Activated naive CD4-positive, alpha-beta T cell treated with anti-CD3 and anti-CD28 coated beads, Interleukin-2, amount 50 U/mL, for 24 hours (primary cell): ENCODE data around the gene TSPAN6.

Source experiments
- H3K27ac Mint-ChIP-seq: one replicate; pipeline ENCODE4 v1.8.0; 2021; ENCODE audit warnings: mild to moderate bottlenecking, mixed read lengths
- H3K27me3 Mint-ChIP-seq: one replicate; pipeline ENCODE4 v1.8.0; 2021; ENCODE audit warnings: mixed read lengths
- H3K36me3 Mint-ChIP-seq: one replicate; pipeline ENCODE4 v1.8.0; 2021; ENCODE audit warnings: mixed read lengths
- H3K4me1 Mint-ChIP-seq: one replicate; pipeline ENCODE4 v1.8.0; 2021; ENCODE audit warnings: mixed read lengths
- H3K4me3 Mint-ChIP-seq: one replicate; pipeline ENCODE4 v1.8.0; 2021; ENCODE audit warnings: mild to moderate bottlenecking, mixed read lengths
- H3K9me3 Mint-ChIP-seq: one replicate; pipeline ENCODE4 v1.8.0; 2021; ENCODE audit warnings: mixed read lengths

The TSPAN6 gene

GRCh38 chrX:100615005-100615404 is 21.6 kb downstream of the TSPAN6 start:
- Mint-ChIP-seq H3K9me3 (no peaks in the 10 kb centered on the region), H3K27ac (no peak overlapping the region), H3K36me3 (no peaks in the 10 kb centered on the region), H3K27me3 (peaks cover 5% of the 10 kb centered on the region), H3K4me3 (no peak overlapping the region), H3K4me1 (no peaks in the 10 kb centered on the region)

GRCh38 chrX:100611951-100612350 is 24.7 kb downstream of the TSPAN6 start:
- Mint-ChIP-seq H3K36me3 (no peaks in the 10 kb centered on the region), H3K4me1 (no peaks in the 10 kb centered on the region), H3K27me3 (peaks cover 3% of the 10 kb centered on the region), H3K9me3 (no peaks in the 10 kb centered on the region), H3K4me3 (no peak overlapping the region), H3K27ac (no peak overlapping the region)

DNA sequence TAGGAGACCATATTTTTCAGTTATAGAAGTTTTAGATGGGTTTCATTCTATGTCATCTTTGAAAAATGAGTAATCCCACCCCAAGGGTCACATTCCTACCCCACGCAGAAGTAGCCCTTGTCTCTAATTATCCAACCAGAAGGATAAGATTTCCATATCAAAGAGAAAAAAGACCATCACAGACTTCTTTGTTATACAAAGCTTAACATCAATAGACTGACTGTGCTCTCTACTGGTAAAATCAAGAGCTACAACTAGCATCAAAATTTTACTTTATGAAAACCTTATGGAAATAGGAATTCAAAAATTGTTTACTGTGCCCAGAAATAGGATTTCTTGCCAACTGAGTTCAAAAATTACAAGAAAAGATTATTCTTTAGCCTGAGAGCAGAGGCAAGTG is 27.0 kb downstream of the TSPAN6 start:
- Mint-ChIP-seq H3K9me3 (no peaks in the 10 kb centered on the region), H3K27ac (no peak overlapping the region), H3K4me3 (no peak overlapping the region), H3K36me3 (no peaks in the 10 kb centered on the region), H3K27me3 (peaks cover 3% of the 10 kb centered on the region), H3K4me1 (no peaks in the 10 kb centered on the region)

DNA sequence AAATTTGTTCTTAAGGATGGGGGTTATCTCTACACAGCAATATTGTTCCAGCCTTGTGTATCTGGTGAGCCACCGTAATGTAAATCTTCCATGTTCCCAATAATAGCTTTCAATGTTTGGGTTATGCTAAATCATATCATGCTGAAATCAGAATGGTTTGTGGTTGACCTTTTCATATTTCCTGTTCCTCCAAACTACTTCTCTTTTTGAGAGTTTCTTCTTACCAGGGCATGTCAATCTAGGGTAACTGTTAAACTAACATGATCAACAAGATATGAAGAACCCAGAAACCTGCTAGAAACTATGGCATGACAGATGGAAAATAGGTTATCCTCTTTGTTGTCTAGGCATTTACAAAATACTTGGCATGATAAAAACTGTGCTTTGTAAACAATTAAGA is 29.9 kb downstream of the TSPAN6 start:
- Mint-ChIP-seq H3K9me3 (no peaks in the 10 kb centered on the region), H3K36me3 (no peaks in the 10 kb centered on the region), H3K4me3 (no peak overlapping the region), H3K27ac (no peak overlapping the region), H3K27me3 (peaks cover 1% of the 10 kb centered on the region), H3K4me1 (no peaks in the 10 kb centered on the region)

GRCh38 chrX:100600758-100601157 is 35.8 kb downstream of the TSPAN6 start:
- no peak overlapping the region for H3K4me3 Mint-ChIP-seq
- no peaks in the 10 kb centered on the region for H3K36me3 Mint-ChIP-seq
- no peaks in the 10 kb centered on the region for H3K9me3 Mint-ChIP-seq
- no peaks in the 10 kb centered on the region for H3K4me1 Mint-ChIP-seq
- no peak overlapping the region for H3K27ac Mint-ChIP-seq
- no peaks in the 10 kb centered on the region for H3K27me3 Mint-ChIP-seq

- H3K4me3 Mint-ChIP-seq: no peak overlapping the region
- H3K36me3 Mint-ChIP-seq: no peaks in the 10 kb centered on the region
- no peaks in the 10 kb centered on the region for H3K4me1 Mint-ChIP-seq
- H3K9me3 Mint-ChIP-seq: no peaks in the 10 kb centered on the region
- no peak overlapping the region for H3K27ac Mint-ChIP-seq
- H3K27me3 Mint-ChIP-seq: no peaks in the 10 kb centered on the region
Observed at GRCh38 chrX:100600340-100600739, 36.3 kb downstream of the TSPAN6 start.

GRCh38 chrX:100599456-100599855 is 37.1 kb downstream of the TSPAN6 start:
- Mint-ChIP-seq H3K4me3 (no peak overlapping the region), H3K27ac (no peak overlapping the region), H3K9me3 (no peaks in the 10 kb centered on the region), H3K27me3 (no peaks in the 10 kb centered on the region), H3K4me1 (no peaks in the 10 kb centered on the region), H3K36me3 (no peaks in the 10 kb centered on the region)

DNA sequence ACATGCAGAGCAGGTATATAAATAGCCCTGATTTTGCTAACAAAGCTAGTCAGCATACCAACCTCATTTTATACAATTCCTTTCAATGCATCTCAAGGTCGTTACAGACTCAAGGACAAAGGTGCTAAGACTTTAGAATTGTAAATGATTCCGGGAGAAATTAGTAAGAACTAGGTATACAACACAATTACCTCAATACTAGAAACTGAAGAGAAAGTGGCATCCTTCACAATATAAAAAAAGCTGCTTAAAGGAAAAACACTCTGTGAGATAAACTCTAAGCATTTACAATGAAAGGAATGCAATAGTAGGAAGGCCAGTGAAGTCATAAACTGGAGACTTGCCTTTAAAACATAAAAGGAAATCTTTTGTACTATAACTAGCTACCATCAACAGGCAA is 40.0 kb downstream of the TSPAN6 start:
- H3K36me3 Mint-ChIP-seq: no peaks in the 10 kb centered on the region
- no peak overlapping the region for H3K4me3 Mint-ChIP-seq

DNA sequence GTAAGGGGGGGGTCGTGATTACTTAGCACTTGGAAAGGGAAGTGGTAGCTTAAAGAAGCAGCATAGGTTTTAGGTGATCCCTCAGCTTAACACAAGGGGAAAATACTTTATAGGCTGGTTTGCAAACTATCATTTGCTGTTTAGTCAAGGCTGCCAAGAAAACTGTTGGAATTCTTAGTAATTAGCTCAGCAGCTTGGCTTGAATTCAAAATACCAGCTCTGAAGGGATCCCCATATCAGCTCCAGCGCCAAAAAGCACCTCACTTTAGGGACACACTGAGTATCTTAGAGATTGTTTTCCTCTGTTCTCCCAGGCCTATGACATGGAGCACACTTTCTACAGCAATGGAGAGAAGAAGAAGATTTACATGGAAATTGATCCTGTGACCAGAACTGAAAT is 43.0 kb downstream of the TSPAN6 start:
- Mint-ChIP-seq H3K27ac (no peak overlapping the region), H3K27me3 (peaks cover 2% of the 10 kb centered on the region), H3K4me1 (no peaks in the 10 kb centered on the region), H3K4me3 (no peak overlapping the region), H3K36me3 (no peaks in the 10 kb centered on the region), H3K9me3 (no peaks in the 10 kb centered on the region)

More for the DNA sequence above, 40.0 kb downstream of the TSPAN6 start:
- Mint-ChIP-seq H3K27ac (no peak overlapping the region), H3K4me1 (no peaks in the 10 kb centered on the region), H3K9me3 (no peaks in the 10 kb centered on the region), H3K27me3 (peaks cover 2% of the 10 kb centered on the region)

DNA sequence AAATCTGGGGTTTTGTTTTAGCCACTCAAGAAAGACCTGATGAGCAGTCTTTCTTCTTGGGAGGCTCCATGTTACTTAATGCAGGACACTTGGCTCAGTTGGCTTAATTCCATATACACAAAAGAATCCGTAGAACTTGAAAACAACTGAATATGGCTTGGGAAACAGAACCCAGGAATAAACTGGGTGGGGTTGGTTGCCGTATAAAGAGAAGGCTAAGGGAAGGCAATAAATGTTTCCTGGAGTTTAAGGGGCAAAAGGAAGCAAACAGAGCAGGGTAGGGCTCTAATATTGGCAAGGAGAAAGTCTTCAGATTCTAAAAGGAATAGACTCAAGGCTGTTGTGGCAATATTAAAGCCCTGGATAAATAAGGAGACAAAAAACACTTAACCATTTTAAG is 43.5 kb downstream of the TSPAN6 start:
- Mint-ChIP-seq H3K27me3 (peaks cover 2% of the 10 kb centered on the region), H3K9me3 (no peaks in the 10 kb centered on the region), H3K36me3 (no peaks in the 10 kb centered on the region), H3K4me1 (no peaks in the 10 kb centered on the region), H3K4me3 (no peak overlapping the region), H3K27ac (no peak overlapping the region)

DNA sequence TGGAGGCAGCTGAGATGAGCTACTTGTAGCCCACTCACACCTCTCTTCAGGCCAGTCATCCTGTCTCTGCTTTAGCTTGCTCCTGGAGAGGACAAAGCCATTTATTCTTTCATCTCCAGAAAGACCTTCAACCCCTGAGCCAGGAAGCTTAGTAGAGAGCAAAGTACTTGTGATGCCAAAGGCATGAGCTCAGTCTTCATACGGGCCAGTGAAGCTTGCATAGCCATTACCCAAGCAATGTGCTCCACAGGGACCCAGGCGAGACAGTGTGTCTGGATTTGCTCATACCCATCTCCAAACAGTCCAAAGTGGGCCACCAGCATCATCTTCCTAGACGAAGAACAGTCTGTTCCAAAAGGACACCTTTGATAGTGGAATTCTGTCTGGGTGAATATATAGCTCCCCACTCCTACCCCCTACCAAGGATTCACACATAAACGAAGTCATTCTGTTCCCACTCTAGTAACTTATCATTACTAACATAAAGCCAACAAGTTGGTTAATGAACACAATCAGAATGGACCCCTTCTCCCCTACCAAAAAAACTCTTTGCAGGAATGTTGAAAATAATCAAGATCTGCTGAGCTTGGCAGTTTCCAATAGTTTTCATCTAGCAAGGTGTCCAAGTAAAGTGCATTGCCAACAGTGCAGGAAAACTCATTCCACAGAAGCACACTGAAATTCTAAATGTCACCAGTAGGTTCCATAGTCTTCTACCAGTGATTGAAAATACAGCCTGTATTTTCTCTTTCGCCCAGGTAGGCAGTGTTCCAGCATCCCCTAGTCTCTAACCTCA is 45.2 kb downstream of the TSPAN6 start:
- Mint-ChIP-seq H3K27ac (no peak overlapping the region), H3K4me1 (no peaks in the 10 kb centered on the region), H3K27me3 (peaks cover 2% of the 10 kb centered on the region), H3K4me3 (no peak overlapping the region), H3K9me3 (no peaks in the 10 kb centered on the region), H3K36me3 (no peaks in the 10 kb centered on the region)

GRCh38 chrX:100587861-100588260 is 48.7 kb downstream of the TSPAN6 start:
- no peaks in the 10 kb centered on the region for H3K4me1 Mint-ChIP-seq
- no peak overlapping the region for H3K4me3 Mint-ChIP-seq
- no peaks in the 10 kb centered on the region for H3K9me3 Mint-ChIP-seq
- peaks cover 1% of the 10 kb centered on the region for H3K27me3 Mint-ChIP-seq
- no peaks in the 10 kb centered on the region for H3K36me3 Mint-ChIP-seq
- no peak overlapping the region for H3K27ac Mint-ChIP-seq

GRCh38 chrX:100586747-100587146 is 49.9 kb downstream of the TSPAN6 start:
- H3K4me1 Mint-ChIP-seq: no peaks in the 10 kb centered on the region
- H3K27me3 Mint-ChIP-seq: peaks cover 1% of the 10 kb centered on the region
- H3K36me3 Mint-ChIP-seq: no peaks in the 10 kb centered on the region
- no peaks in the 10 kb centered on the region for H3K9me3 Mint-ChIP-seq
- H3K4me3 Mint-ChIP-seq: no peak overlapping the region
- H3K27ac Mint-ChIP-seq: no peak overlapping the region

DNA sequence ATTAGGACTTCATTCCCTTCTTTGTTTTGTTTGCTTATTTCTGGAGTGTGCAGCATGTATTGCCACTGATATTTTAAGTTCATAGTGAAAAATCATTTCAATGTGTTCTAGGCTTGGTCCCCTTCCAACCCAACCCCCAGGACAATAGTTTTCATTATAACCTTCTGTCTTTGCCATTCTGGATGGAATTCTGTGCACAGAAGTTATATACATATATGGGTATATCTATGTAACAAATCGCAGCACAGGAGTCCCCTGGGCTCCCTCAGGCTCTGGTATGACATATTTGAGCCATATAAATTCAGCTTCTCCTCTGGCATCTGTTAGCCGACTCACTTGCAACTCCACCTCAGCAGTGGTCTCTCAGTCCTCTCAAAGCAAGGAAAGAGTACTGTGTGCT is 52.0 kb downstream of the TSPAN6 start, which contains the start of gene TNMD:
Gene TNMD, plus strand, starts transcription at position 326 of the 400 bp plus-strand sequence. CDS start 83 bp downstream, outside the sequence.
- Mint-ChIP-seq H3K27ac (no peak within 1 kb of the TSS), H3K4me3 (no peak within 1 kb of the TSS), H3K4me1 (no peaks in the 10 kb centered on the region), H3K27me3 (peaks cover 1% of the 10 kb centered on the region), H3K36me3 (no peaks in the 10 kb centered on the region), H3K9me3 (no peaks in the 10 kb centered on the region)
